GM13977 (cell line): ENCODE results near the gene RHOF.

Source experiments
- DNase-seq: peaks from one replicate; pipeline ENCODE4 v3.0.0; 2012; ENCODE audit warnings: low spot score
- CTCF ChIP-seq: IDR thresholded peaks from 2 replicates; pipeline ENCODE4 v1.5.1; 2012; ENCODE audit warnings: mild to moderate bottlenecking, control low read depth; ENCODE audit not compliant: insufficient read depth; ENCODE audit errors: extremely low read depth, missing control alignments
- in situ Hi-C: fragments of 300-500 bp; cut with MboI; formaldehyde crosslinking; loops from one replicate; pipeline ENCODE4 v1.12.0; 2022; ENCODE audit warnings: low sequenced_read_pairs, low pct_unique_long_range_greater_than_20kb, mixed read lengths, inconsistent platforms; ENCODE audit not compliant: unreplicated experiment

RHOF gene

GRCh38 chr12:121729021-121729420 lies 64.5 kb downstream of the RHOF start:
- DNase-seq: no peak
- in situ Hi-C loops: no loop called here

More at GRCh38 chr12:121729021-121729420, 64.5 kb downstream of the RHOF start:
- TF ChIP-seq CTCF: no peak
